ENCODE results near the gene CLEC5A. TPM values are rescaled to one million over a fixed set of nuclear protein-coding genes. Genes with fewer than 3 reads are reported as not detected.
"Not testable (repeated sequence)": the region's sequence is repeated elsewhere in the genome, so short reads cannot be mapped to it uniquely, and the experiment has no call there.

CLEC5A gene
- polyA plus RNA-seq, 1 donor, result 0.28 TPM

DNA sequence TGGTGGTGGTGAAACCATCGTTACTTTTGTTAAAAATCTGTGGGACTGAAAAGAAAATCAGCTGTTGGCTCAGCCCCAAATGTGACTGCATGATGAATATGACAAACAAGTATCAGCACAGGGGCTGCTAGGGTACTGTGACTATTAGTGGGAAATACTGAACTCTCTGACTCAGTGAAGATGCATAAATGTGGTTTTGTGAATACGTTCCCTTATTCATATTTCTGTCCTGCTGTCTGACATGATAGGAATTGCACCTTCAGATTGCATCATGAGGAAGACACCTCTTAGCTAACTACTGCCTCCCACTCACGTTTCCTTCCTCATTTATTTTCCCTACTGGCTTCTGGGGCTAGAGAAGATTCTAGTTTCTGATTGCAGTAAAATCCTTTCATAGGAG lies 1.4 kb downstream of the CLEC5A start:
- no peak for DNase-seq

DNA sequence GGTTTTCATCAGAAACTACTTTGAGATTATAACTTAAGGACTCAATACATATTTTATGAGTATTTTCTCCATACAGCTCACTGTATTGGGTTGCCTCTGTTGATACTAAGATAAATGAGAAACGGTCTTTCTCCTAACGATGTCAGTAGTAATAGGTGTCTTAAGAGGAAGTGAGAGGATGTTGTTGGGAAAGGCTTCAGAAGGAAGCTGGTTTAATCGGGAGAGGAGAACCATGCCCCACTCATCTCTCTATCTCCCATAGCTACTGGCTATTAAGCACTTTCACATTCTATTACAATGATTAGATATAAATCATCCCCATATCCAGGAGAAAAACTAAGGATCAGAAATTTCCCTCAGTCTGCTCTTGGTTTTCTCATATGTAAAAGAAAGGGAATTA lies 2.0 kb downstream of the CLEC5A start:
- DNase-seq, result no peak

DNA sequence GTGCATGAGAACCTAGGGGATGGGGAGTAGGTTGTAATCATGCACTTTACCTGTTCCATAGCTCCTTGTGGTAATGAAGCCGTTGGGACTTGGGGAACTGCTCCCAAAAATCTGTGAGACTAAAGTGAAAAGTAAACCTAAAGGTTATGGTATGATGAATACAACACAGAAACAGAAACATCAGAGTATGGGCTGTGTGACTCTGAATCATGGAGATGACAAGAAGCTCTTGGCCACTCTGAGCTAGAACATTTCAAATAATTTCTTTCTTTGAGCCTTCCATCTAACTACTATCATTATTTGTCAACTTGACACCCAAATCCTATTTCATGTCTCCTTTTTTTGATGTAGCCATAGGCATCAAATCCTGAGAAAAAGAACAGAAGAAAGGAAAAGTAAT lies 2.9 kb downstream of the CLEC5A start:
- DNase-seq, result no peak

DNA sequence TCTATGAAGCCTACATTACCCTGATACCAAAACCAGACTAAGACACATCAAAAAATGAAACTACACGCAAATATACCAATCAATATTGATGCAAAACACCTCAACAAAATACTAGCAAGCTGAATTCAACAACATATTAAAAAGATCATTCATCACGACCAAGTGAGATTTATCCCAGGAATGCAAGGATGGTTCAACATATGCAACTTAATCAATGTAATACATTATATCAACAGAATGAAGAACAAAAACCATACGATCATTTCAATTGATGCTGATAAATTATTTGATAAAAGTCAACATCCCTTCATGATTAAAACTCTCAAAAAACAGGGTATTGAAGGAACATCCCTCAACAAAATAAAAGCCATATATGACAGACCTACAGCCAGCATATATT lies 5.7 kb downstream of the CLEC5A start:
- DNase-seq, result no peak

DNA sequence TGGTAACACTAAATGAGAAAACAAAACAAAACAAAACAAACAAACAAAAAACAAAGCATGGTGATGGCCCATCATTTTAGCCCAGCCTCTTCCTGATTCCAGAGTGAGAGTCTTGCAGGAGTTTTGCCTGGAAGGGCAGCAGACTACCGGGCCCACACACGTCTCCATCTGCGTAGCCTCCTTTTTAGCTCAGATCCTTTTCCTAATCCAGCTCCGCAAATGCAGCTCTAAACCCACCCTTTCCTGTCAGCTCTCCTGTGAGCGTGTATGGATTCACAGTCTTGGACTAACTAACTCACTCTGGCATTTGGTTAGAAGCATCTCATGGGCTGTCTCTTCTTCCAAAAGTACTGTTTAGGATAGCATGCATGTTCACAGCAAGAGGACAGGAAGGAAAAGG lies 16.6 kb downstream of the CLEC5A start:
- no peak for DNase-seq

DNA sequence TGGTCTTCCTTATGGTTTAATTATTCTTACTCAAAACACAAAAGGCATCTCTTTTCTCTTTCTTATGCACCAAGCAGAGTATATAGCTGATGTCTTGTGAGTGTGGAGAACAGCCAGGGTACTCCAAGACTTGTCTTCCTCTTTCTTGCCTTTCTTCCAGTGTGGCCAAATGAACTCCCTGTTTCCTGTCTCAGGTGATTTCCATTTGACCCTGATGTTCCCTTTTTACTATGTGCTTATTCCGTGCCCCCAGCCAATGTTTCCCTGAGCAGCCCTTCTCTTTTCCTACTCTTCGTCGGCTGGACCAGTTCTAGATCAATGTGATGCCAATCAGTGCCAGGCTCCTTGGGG lies 18.0 kb downstream of the CLEC5A start:
- no peak for DNase-seq

DNA sequence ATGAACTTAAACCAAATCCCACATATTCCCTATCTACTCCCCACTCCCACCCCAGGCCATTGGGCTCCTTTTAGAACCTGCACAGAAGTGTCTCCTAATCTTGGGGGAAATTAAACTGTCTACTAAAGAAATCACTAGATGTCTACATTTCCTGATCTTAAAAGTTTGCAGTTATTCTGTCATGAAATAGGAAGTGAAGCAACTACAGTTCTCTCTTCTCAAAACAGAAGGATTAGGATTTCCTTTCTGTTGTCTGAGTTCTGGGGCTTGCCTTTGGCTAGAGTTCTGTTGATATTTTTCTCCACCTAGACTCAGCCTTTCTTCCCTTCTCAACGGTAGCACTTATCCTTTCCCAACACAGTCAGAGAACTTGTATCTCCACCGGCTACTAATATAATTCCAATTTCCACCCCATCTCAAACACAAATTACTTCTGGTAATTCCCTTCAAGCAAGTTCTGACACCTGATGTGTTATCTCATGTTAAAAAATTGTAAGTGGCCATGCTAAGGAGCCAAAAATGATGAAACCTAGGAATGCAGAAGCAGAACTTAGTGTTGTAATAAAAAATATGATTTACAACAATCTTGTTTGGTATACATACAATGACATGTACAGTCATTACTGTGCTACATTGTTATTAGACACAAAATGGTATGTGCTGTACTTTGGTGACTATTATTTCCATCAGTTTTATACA lies 18.5 kb downstream of the CLEC5A start:
- DNase-seq, result no peak

DNA sequence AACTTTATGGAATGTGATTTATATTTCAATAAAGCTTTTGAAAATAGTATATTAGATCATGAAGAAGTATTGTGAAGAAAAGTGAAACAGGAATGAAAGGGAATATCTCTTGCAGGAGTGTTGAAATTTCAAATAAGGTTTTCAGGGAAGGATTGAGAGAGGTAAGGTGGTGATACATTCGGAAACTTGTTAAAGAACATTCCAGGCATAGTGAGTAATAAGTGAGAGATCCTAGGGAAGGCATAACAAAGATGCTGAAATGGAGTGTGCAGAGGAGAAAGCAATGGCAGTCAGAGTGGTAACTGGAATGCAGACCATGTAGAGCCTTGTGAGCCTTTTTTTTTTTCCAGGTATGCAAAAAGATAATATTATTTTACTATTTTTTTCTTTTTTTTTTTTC lies 26.5 kb downstream of the CLEC5A start:
- DNase-seq, result no peak

DNA sequence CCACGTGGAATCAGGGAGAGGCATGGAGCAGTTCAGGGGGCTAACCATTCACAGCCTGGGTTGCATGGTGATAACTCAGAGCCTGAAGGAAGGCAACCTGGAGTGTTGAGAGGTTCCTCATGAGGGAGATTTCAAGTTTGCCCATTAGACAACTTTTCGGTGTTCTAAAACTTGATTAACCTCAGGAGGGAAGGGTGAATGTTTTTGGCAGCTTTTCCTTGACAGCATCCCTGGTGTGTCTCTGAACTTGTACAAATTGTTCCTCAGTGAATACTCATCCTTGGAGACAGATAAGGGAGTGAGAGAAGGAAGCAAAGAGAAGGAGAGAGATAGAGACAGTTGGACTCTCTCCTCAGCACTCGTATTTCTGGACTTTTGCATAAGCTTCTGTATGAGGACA lies 30.7 kb downstream of the CLEC5A start, which contains the start of gene OR9A4:
Gene OR9A4, plus strand, starts transcription at position 301 of the 400 bp plus-strand sequence. CDS start 2,477 bp downstream, outside the sequence.
- DNase-seq, result no peak

DNA sequence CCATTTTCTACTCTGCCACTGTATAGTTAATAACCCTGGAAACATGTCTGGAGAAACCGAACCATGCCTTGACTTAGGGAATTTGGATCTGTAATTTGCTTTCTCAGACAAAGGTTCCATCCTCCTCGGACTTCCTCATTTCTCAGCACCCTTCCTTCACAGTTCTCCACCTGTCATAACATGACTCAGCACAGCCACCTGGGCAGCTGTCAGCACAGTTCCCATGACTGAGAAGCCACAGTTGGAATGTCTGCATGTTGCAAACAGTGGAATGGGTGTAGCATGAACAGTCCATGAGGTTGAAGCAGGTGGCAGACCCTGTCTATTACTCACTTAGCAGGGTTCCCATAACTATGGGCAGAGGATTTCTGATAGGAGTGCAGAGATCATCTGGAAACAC lies 31.2 kb downstream of the CLEC5A start:
- no peak for DNase-seq

DNA sequence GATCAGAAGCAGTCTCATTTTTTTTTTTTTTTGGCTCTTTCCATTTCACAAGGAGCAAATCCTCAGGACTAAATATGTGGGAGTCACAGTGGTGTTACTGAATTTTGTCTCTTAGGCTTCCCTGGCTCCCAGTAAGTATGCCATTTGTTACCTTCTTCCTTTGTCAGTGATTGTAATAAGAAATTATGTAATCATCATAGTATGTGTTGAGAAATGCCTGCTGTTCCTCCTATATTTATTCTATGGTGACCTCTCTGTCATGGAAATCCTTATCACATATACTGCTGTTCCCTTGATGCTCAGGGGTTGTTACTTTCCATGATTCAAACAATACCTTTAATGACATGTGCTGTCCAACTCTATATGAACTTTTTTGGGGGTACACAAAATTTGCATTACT lies 35.4 kb downstream of the CLEC5A start:
- DNase-seq, result no peak

DNA sequence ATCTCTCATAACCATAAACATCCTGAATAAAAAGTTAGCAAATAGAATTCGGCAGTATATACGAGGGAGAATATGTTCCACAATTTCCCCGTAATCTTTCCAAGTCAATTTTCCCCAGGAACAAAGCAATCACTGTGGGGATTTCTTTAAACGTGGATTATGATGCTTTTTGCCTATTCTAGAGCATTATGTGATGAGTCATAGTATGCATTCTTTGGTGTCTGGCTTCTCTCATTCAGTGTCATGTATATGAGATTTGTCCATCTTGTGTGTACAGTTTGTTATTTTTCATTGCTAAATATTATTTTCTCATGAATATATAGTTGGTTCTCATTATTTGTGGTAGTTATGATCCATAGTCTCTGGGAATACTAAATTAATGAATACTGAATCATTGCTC lies 40.5 kb downstream of the CLEC5A start:
- DNase-seq, result no peak

DNA sequence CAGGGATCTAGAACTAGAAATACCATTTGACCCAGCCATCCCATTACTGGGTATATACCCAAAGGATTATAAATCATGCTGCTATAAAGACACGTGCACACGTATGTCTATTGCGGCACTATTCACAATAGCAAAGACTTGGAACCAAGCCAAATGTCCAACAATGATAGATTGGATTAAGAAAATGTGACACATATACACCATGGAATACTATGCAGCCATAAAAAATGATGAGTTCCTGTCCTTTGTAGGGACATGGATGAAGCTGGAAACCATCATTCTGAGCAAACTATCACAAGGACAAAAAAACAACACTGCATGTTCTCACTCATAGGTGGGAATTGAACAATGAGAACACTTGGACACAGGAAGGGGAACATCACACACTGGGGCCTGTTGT lies 47.4 kb downstream of the CLEC5A start:
- not testable (repeated sequence) for DNase-seq

DNA sequence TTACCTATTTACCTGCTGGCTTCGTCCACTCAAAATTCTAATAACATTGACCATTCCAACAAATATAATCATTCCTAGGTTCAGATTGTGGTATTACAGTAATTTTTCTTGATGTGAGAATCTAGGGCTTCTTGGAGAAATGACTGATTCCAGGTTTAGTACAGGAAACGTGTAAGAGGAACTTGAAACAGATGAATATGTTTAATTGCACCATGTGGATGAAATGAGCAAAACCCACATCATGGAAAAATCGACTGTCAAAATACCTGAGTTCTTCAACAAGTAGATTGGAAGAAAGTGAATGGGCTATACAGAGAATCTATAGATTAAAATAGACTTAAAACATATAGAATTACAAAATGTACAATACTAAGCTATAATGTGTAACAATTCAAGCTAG lies 55.4 kb downstream of the CLEC5A start:
- no peak for DNase-seq

DNA sequence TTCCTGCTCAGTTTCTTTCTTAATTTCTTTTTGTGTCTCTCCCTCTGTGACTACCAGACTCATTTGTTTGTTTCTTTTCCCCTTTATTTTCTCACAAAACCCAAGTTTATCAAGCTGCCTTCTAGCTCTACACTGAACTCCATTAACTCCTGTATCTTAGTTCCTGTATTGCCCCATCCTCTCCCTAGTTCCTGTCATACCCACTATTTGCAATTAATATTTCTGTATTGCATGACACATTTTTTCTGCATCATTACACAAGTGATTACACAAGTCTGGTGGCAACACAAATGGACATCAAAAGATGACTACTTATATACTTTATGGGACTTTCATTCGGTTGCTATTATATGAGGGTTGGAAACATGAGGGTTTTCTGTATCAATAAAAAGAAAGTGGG lies 57.5 kb downstream of the CLEC5A start:
- no peak for DNase-seq

DNA sequence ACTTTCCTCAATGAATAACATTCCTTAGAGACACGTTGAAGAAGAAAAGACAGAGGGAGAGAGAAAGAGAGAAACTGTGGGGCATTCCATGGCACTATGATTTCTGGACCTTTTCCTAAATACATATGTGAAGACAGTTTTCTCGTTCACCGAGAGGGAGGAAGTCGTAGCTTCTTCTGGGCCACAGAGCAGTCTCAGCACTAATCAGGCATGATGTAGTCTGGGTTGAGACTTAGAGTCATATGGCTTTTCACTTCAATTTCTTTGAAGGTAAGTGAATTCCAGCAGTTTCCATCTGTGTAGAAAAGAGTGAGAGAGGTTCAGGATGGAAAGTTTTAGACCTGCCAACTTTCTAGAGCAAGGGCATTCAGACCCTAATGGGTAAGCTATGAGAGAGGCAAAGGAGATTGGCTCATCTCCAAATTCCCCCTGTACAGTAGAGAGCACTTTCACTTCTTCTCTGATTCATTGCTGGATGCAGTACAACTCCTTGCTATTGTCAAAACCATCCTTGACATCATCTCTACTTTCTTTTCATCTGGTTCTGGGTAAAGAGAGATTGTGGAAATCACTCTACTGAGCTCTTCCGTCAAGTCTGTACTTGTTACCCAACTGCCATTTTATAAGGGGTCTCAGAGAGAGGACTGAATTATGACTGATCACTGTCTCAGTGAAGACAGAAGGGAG lies 62.1 kb downstream of the CLEC5A start:
- no peak for DNase-seq

DNA sequence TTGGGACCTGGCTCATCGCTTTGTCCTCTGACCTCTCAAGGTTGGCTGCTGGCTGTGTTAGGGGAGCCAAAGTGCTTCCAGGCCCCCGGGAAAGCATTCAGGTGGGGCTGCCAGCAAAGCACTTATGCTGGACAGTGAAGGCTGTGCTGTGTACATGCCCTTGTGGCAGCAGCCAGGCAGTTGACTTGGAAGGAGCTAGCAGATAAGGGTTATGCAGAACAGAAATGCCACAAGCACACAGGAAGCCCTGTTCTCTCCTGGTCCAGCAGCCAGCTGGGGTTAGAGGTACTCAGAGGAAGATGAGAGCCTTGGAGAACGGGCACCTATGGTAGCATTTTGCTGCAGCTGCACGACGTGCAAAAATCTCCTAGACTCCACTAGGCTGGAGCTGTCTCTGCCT lies 65.8 kb downstream of the CLEC5A start:
- DNase-seq, result no peak

DNA sequence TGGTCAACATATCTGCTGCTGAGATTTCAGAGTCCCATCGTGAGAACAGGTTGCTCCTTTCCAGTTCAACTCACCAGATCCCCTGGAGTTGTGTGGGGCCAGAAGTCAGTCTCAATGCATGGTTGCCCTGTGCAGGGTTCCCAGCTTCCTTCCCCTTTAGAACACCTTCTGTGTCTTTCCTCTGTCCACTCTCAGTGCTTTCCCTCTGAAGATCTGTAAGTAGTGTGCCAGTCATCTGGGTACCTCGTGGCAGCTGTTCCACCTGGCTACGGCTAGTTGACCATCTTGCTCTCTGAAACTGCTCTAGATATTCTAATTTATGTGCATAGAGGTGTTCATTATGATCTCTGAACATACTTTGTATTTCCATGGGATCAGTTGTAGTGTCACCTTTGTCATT lies 69.4 kb downstream of the CLEC5A start:
- DNase-seq, result no peak

Other genes starting within 250 kb of the CLEC5A start
- 7.8 TPM for gene DENND11, start 244.8 kb downstream of the CLEC5A start, polyA plus RNA-seq (ENCODE audit: insufficient read length)
- 0.22 TPM for gene WEE2, start 238.6 kb downstream of the CLEC5A start, polyA plus RNA-seq (ENCODE audit: insufficient read length)
- gene SSBP1, start 208.6 kb downstream of the CLEC5A start, polyA plus RNA-seq (ENCODE audit: insufficient read length), result 82.9 TPM
- 0.66 TPM for gene TAS2R3, start 182.9 kb downstream of the CLEC5A start, polyA plus RNA-seq (ENCODE audit: insufficient read length)
- 1.6 TPM for gene TAS2R4, start 170.3 kb downstream of the CLEC5A start, polyA plus RNA-seq (ENCODE audit: insufficient read length)
- gene TAS2R5, start 156.8 kb downstream of the CLEC5A start, polyA plus RNA-seq (ENCODE audit: insufficient read length), result 2.5 TPM
- 0.28 TPM for gene PRSS37, start 105.5 kb downstream of the CLEC5A start, polyA plus RNA-seq (ENCODE audit: insufficient read length)
- not detected for gene OR9A4, start 30.6 kb downstream of the CLEC5A start, polyA plus RNA-seq (ENCODE audit: insufficient read length)
- 0.23 TPM for gene TAS2R38, start 26.8 kb upstream of the CLEC5A start, polyA plus RNA-seq (ENCODE audit: insufficient read length)
- gene MGAM, start 48.9 kb upstream of the CLEC5A start, polyA plus RNA-seq (ENCODE audit: insufficient read length), result 0.23 TPM
- 0.04 TPM for gene MGAM2, start 164.7 kb upstream of the CLEC5A start, polyA plus RNA-seq (ENCODE audit: insufficient read length)